Brain microvascular endothelial cell (primary cell): ENCODE measurements around the gene SH2D2A.

ENCODE experiments used
- DNase-seq: peaks from one replicate; pipeline ENCODE4 v3.0.0-alpha.2; 2020
- H3K27ac ChIP-seq: fragments of 250-450 bp; sonication (Bioruptor Pico); 2 replicates; pipeline ENCODE4 v1.5.1; 2020; ENCODE audit warnings: mild to moderate bottlenecking, moderate library complexity
- H3K27me3 ChIP-seq: fragments of 250-450 bp; sonication (Bioruptor Pico); replicated peaks from 2 replicates; pipeline ENCODE4 v1.5.1; 2020; ENCODE audit warnings: mild to moderate bottlenecking
- H3K36me3 ChIP-seq: fragments of 250-450 bp; sonication (Bioruptor Pico); replicated peaks from 2 replicates; pipeline ENCODE4 v1.5.1; 2020; ENCODE audit warnings: mild to moderate bottlenecking
- H3K4me3 ChIP-seq: 2 replicates; pipeline ENCODE4 v1.5.1; 2011; ENCODE audit warnings: low read depth, mild to moderate bottlenecking, control low read depth, low read length, moderate library complexity
- CTCF ChIP-seq: IDR thresholded peaks from 2 replicates; pipeline ENCODE4 v1.5.1; 2011; ENCODE audit warnings: low read depth, mild to moderate bottlenecking, moderate library complexity, low read length, control low read depth, inconsistent platforms; ENCODE audit errors: missing control alignments
- in situ Hi-C: cut with HindIII; loops from 2 replicates; pipeline ENCODE4 v1.10.0; 2017; ENCODE audit warnings: low sequenced_read_pairs, low pct_ligation_motif_present

Gene SH2D2A

DNA sequence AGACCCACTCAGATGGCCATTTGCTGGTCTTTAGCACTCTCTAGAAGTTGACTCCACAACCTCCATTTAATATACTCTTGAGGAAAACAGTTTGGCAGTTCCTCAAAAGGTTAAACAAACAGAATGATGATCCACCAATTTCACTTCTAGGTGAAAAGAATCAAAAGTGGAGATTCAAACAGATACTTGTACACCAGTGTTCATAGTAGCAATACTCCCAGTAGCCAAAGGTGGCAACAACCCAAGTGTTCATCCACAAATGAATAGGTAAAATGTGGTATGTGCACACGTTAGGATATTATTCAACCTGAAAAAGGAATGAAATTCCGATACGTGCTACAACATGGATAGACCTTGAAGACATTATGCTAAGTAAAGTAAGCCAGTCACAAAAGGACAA lies 43.0 kb downstream of the SH2D2A start:
- Histone ChIP-seq H3K4me3 (no peak overlapping the region), H3K27me3 (no peaks in the 10 kb centered on the region), H3K36me3 (peaks cover 9% of the 10 kb centered on the region), H3K27ac (no peak overlapping the region)
- no peak for DNase-seq
- no peak for TF ChIP-seq CTCF
- in situ Hi-C loops = no loop called here

- no peak overlapping the region for H3K4me3 ChIP-seq
- no peak for TF ChIP-seq CTCF
- H3K27me3 ChIP-seq = no peaks in the 10 kb centered on the region
- H3K36me3 ChIP-seq = peaks cover 9% of the 10 kb centered on the region
- H3K27ac ChIP-seq = no peak overlapping the region
- no peak for DNase-seq
- in situ Hi-C loops = no loop called here
These were observed 43.7 kb downstream of the SH2D2A start for GRCh38 chr1:156772728-156773497.

DNA sequence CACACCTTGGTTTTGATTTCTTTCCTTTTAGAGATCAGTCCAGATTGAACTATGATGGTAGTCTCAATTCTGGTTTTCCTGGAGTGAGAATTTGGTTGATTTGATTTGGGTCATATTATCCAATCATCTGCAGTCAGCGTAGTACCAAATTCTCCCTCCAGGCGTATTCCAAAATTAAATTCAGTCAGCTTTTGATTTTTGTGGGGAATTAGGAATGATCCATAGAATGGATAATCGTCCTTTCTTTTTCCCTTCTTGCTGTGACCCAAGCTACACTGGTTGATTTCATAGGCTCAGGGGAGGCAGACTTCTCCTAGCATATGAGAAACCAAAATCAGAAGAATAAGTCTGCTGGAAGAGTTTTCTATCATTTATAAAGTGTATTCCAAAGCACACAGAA lies 44.4 kb downstream of the SH2D2A start:
- in situ Hi-C loops = no loop called here
- H3K27ac ChIP-seq = no peak overlapping the region
- no peak overlapping the region for H3K4me3 ChIP-seq
- H3K36me3 ChIP-seq = peaks cover 9% of the 10 kb centered on the region
- no peak for TF ChIP-seq CTCF
- DNase-seq = no peak
- H3K27me3 ChIP-seq = no peaks in the 10 kb centered on the region

- H3K36me3 ChIP-seq = peaks cover 9% of the 10 kb centered on the region
- H3K27me3 ChIP-seq = no peaks in the 10 kb centered on the region
- no peak for DNase-seq
- H3K27ac ChIP-seq = no peak overlapping the region
- no peak for TF ChIP-seq CTCF
- in situ Hi-C loops = no loop called here
- peak overlapping the region; percentile 95 for H3K4me3 ChIP-seq
These were observed 47.9 kb downstream of the SH2D2A start for GRCh38 chr1:156768610-156769295.

DNA sequence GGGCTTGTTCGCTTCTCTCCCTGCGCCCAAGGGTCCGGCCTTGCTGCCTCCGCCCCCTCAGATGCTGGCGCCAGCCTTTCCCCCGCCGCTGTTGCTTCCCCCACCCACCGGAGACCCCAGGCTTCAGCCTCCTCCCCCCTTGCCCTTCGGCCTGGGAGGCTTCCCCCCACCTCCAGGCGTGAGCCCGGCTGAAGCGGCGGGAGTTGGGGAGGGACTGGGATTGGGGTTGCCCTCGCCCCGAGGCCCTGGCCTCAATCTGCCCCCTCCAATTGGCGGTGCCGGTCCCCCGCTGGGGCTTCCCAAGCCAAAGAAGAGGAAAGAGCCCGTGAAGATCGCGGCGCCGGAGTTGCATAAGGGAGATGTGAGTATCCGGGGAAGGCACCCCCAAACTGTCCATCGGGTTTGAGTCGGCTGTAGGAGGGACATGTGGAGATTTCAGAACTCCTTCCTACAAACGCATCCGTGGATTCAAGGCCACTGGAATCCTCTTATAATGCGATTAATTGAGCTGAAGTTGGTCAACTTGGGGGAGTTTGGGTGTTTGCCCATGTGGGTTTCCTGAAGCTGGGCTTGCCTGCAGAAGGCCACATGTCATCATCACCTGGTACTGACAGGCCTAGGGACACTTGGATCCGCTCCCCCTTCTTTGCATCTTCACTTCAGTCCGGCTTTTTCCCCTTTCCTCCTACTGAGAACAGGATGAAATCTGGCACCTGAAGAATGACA lies 48.6 kb downstream of the SH2D2A start:
- DNase-seq = no peak
- peaks cover 9% of the 10 kb centered on the region for H3K36me3 ChIP-seq
- in situ Hi-C loops = no loop called here
- no peak for TF ChIP-seq CTCF
- peak overlapping the region; percentile 95 for H3K4me3 ChIP-seq
- H3K27ac ChIP-seq = peak overlapping the region; percentile 82
- H3K27me3 ChIP-seq = no peaks in the 10 kb centered on the region
